Suppressor macrophage treated with lipopolysaccharide for 4 hours (primary cell): ENCODE measurements around the gene COL6A2.
"Not testable (repeated sequence)": the region's sequence is repeated elsewhere in the genome, so short reads cannot be mapped to it uniquely, and the experiment has no call there.

Source experiments
- DNase-seq: peaks from one replicate; pipeline ENCODE4 v3.0.0-alpha.2; 2020

Gene COL6A2

DNA sequence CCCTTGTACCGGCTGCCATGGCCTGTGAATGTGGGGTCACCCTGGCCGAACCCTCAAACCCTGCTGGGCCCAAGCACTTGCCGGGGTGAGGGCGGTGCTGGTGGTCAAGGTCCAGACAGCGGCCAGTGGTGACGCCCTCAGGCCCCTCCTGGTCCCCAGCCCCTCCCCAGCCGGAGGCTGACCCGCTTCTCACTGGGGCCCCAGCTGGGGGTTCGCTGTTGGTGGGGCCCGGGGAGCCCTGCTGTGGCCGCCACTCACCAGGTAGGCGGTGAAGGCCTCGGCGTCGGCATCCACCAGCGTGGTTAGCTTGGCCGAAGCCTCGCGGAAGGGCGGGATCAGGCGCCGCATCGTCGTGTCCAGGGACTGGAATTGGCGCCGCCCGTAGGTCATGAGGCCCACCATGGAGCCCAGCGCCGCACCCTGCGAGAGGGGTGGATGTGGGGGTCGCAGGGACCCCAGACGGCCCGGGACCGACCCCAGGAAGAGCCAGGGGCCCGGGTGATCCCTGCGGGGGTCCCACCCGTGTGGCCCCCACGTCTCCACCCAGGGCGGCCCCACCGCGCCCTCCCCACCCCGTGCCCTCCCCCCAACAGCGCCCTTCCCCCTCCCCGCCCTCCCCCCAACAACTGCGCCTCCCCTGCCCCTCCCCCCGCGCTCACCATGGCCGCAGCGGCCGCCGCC is 47.4 kb downstream of the COL6A2 start:
- DNase-seq = no peak

DNA sequence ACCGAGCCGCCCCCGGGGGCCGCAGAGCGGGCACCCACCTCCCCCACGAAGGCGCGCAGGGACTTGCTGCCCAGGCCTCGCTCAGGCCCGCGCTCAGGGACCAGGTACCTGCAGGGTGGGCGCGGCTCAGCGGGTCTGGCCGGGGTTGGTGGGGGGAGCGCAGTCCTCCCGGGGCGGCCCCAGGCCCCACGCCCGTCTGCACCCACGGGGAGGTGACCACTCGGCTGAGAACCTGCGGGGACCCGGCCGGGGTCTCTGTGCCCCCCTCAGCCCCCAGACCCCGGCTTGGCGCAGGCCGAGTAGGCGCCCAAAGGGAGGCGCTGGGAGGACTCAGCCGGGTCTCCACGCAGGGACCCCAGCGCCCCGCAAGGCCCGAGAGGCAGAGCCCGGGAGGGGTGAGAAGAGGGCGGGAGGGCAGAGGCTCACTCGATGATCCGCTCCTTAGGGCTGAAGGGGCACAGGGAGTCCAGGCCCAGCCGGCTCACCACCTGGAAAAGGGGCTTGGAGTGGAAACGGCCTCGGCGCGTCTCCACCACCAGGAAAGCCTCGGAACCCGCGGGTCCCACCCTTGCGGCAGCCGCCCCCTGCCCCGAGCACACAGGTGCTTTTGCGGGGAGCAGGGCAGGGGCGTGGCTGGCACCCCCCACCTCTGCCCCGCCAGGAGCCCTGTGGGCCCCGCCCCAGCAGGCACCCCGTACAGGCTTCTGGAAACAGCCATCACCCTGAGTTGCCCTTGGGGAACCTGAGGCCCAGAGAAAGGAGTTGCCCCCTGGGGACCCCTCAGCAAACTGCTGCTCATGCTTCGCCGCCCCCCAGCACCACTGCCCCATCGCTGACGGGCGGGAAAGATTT is 48.2 kb downstream of the COL6A2 start:
- no peak for DNase-seq

GRCh38 chr21:46146856-46147255 is 48.9 kb downstream of the COL6A2 start:
- no peak for DNase-seq

DNA sequence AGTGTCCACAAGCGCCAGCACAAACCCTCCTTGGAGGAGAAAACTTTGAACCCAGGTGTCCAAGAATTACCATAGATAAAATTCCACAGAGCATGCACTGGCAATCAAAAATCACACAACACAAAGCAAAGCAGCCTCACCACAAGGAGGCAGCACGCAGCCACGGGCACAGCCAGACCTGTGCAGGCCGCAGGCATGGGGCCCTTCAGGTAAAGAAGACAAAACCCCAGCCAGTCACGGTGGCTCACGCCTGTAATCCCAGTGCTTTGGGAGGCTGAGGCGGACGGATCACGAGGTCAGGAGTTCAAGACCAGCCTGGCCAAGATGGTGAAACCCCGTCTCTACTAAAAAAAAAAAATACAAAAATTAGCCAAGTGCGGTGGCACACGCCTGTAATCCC is 49.5 kb downstream of the COL6A2 start:
- DNase-seq = not testable (repeated sequence)

DNA sequence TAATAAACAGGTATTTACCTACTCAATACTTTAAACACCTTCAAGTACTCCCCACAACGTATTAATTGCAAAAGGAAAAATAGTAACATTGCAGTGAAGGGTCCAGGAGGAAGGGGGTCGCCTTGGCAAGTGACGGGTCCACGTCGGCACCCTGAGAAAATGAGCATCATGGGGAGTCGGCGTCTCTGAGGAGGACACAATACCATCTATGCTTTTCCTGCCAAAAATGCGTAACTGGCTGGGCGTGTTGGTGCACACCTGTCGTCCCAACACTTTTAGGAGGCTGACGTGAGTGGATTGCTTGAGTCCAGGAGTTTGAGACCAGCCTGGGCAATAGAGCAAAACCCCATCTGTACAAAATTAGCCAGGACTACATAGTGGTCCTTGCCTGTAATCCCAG is 50.2 kb downstream of the COL6A2 start:
- DNase-seq = no peak

- no peak for DNase-seq
These were observed 51.4 kb downstream of the COL6A2 start for GRCh38 chr21:46149205-46149901.

DNA sequence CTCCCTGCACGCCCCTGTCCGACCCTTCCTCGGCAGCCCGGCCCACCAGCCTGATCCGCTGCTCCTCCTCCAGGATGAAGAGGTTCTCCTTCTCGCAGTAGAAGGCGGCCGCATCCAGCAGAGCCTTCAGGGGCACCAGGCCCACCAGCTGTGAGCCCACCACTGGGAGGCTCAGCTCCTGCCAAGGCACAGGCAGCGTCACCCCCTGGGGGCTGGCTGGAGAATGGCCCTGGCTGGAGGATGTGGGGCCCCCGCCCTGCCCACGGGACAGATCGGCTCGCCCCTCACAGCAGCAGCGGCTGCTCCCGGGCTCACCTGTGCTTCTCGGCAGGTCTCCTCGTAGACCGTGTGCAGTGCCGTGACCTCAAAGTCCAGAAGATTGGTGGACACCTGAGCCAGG is 52.2 kb downstream of the COL6A2 start:
- DNase-seq = no peak

DNA sequence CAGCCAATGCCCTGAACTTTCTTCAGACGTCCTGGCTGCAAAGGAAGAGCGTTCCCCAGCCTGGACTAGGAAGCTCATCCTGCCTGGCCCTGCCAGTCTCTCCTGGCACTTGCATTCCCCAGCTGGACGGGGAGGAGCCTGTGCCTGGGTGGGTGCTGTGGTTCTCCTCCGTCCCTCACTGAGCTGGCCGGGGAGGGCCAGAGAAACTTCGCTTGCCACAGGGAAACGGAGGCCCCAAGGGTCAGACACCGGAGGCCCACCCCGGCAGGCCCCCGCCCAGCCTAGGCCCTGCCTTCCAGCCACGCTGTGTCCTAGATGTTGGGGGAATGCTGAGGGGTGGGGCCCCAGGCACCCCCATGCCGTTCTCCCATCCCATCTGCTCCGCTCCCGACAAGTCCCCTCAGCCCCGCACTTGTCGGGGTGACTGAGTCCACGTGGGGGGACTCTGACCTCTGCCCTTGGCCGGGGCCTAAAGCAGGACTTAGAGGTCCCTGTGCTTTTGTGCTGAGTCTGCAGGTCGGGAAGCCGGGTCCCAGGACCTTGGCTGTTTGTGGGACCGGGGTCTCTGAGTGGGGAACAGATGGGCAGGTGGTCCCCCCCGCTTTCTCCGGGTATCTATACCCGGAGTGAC is 52.7 kb downstream of the COL6A2 start:
- DNase-seq = no peak

DNA sequence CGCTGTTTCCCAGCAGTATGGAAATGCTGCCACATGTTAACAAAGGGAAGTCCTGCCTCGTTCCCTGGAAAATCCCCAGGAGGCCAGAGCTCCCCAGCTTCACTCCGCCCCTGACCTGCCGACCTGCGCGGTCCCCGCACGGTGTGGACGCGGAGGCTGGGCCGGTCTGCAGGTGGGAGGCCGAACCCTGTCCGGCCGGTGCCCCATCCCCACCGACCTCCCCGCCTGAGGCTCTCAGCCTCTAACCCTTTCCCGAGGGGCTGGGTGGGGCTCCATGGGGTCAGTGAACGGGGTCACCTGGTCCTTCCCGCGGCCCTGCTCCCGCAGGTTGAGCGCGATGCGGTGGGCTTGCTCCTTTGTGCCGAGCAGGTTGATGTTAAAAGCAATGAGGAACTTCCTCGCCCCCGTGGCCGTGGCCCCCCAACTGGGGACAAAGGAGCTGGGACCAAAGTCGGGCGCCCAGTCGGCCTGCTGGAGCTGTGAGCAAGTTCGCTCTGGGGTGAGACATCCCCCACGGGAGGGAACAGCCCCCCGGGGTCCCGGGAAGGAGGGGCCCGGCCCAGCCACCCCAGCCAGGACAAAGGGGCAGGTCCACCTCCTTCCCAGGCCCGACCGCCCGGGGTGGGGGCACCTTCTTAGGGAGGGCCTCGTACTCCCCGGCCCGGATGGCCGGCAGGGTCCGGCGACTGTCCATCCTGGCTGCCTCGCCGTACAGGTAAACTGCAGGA is 53.5 kb downstream of the COL6A2 start:
- DNase-seq = no peak

DNA sequence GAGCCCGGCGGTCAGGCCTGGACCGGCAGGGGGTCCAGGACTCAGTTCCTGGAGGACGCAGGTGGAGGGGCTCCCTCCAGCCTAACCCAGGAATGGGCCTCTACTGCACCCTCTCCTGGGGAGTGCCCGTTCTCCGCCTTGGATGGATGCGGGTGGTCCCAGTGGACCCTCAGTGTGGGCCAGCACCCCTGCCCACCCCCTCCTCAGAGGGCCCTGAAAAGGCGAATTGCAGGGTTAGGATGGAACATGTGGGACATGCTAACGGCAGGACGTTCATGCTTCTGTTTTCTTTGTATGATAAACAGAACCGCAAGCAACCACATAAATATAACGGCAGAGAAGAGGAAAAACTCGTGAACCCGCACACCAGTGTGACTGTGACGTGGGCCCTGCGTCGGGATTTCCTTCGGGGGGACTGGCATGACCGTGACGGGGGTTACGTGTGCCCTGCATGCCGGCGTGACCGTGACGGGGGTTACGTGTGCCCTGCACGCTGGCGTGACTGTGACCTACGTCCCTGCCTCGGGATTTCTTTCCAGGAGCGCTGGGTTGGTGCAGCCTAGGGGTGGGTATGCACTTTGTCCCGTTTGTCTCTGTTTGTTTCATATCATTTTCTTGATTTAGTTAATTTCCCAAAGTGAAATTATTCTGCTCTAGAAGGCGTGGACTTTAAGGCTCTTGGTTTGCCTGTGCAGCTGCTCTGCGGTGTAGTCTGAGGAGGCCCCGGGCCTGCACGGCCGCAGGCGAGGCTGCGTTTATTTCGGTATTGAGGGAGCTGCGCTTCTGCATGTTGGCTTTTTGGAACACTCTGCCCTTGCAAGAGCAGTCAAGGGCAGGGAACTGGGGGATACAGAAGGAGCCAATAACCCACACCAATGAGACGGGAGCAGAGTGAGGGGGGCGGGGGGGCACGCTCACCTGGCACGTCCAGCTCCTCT is 54.3 kb downstream of the COL6A2 start:
- DNase-seq = no peak

GRCh38 chr21:46152927-46153246 is 55.0 kb downstream of the COL6A2 start:
- DNase-seq = no peak

GRCh38 chr21:46153247-46154154 is 55.6 kb downstream of the COL6A2 start:
- DNase-seq = peak; percentile 42

- DNase-seq = no peak
These were observed 56.4 kb downstream of the COL6A2 start for GRCh38 chr21:46154155-46154954.

DNA sequence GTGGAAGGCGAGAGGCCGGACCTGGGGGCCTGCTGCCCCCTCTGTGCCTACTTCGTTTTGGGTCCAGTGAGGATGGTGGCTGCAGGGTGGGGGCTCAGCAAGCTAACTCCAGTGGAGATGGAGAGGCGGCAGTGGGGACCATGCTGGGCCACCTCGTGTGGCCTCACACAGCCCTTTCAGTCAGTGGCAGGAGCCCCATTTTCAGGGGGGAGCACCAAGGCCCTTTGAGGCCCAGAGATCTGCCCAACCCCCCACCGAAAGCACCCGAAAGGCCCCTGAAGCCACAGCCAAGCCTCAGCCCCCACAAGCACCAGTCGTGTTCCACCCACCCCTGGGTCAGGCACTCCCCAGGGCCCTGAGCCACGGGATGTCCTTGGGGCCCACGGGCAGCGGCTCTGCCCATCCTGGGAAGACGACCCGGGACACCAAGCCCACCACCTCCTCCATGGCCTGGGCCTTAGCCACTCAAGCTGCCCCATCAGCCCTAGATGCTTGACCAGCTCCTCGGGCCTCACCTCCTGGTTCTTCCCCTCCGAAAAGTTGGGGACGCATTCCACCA is 57.1 kb downstream of the COL6A2 start:
- DNase-seq = no peak

- DNase-seq = no peak
These were observed 57.8 kb downstream of the COL6A2 start, which contains the start of gene FTCD for GRCh38 chr21:46155514-46156377. Gene FTCD, minus strand, starts transcription at chr21:46155579. Its CDS starts 56 bp downstream, at chr21:46155523.

DNA sequence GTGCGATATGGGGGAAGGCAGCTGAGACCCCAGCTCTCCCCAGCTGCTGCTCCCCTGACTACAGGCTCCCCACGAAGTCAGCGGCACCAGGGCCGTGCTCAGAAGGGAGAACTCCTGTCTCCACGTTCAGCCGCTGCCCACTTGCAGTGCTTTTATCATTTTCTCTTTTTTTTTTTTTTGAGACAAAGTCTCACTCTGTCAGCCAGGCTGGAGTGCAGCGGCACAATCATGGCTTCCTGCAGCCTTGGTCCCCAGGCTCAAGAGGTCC is 58.4 kb downstream of the COL6A2 start:
- no peak for DNase-seq

- no peak for DNase-seq
These were observed 58.8 kb downstream of the COL6A2 start for GRCh38 chr21:46156678-46157077.

GRCh38 chr21:46157396-46157986 is 59.6 kb downstream of the COL6A2 start:
- DNase-seq = no peak
